ENCODE measurements around the gene TEX29. TPM values are rescaled to one million over a fixed set of nuclear protein-coding genes. Genes with fewer than 3 reads are reported as not detected.

Gene TEX29
- total and polyA plus RNA-seq, 10 of the 15 experiments (the other 5 are each of a cell fraction or from before 2014, with no cell fraction given): 0.14 to 0.30 (median 0.22) TPM; not detected in 7

DNA sequence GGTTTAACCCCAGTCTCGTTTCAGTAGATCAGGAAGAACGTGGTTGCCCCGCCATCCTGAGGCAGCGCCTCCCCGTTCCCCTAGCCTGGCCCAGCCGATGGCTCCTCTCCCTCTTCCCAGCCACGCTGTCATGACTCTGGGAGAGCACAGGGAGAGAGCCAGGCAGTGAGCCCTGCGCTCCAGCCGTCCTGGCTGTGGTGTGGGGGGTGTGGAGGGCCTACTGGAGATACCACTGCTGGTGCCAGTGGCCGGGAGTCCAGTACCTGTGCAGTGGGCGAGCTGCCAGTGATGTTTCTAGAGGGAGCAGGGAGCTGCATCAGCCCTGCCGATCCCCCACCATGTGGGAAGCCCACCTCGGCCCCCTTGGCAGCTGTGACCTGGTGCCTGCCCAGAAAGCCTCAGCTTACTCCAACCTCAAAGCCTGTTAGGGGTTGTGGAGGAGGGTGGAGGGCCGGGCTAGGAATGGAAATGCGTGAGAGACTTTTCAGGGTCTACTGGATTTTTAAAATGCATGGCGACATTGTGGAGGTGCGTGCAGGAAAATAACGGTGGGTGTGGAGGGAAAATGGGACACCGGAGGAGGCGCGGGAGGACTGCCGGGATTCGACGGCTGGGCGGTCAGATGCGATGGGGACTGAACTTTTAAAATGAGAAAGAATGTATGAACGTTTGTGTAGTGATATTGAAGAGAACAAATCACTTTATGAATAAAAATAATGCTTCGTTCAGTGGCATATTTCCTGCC lies 4.9 kb downstream of the TEX29 start:
- ChIA-PET SMC1A (ENCODE audit: uncharacterized antibody, unreplicated experiment) (no interaction called here), RAD21 (ENCODE audit: unreplicated experiment) (no interaction called here), CTCF (no interaction called here), POLR2A (no interaction called here)
- DNase-seq (ENCODE audit: low read depth, low spot score): no peak
- in situ Hi-C loops (cut with MboI) (no loop called here), intact Hi-C loops (cut with micrococcal nuclease; ENCODE audit: unreplicated experiment) (no loop called here)
- Histone ChIP-seq H3K36me3 (ENCODE audit: control insufficient read depth in 2 of 2, insufficient read depth in 2 of 2, low read length in 1 of 2) (no peaks in the 10 kb centered on the region), H4K20me1 (ENCODE audit: control insufficient read depth, insufficient read depth) (no peaks in the 10 kb centered on the region), H3K9ac (ENCODE audit: control insufficient read depth, insufficient read depth, low read length) (no peak overlapping the region), H3K79me2 (ENCODE audit: control insufficient read depth, insufficient read depth, low read length) (no peaks in the 10 kb centered on the region), H3K4me2 (ENCODE audit: control insufficient read depth, insufficient read depth) (no peak overlapping the region), H3K4me1 (ENCODE audit: control insufficient read depth, insufficient read depth, low read length) (no peaks in the 10 kb centered on the region; the same call in 1 of the 2 replicates), H3K9me3 (replicated peaks; ENCODE audit: control insufficient read depth, insufficient read depth, low read length) (no peaks in the 10 kb centered on the region), H3K27me3 (replicated peaks in 1 of 2; ENCODE audit: control insufficient read depth in 2 of 2, insufficient read depth in 2 of 2, low read length in 1 of 2) (no peaks in the 10 kb centered on the region), H3K27ac (ENCODE audit: control insufficient read depth, insufficient read depth) (no peak overlapping the region), H2AFZ (ENCODE audit: control insufficient read depth, low read depth, low read length) (no peak overlapping the region), H3K4me3 (no peak overlapping the region)
- no peak for ATAC-seq
- FAIRE-seq: no peak
- TF ChIP-seq TARDBP (IDR thresholded peaks at IDR 0.05; ENCODE audit: borderline replicate concordance) (no peak), NFYB (IDR thresholded peaks at IDR 0.05; ENCODE audit: insufficient read depth, low read depth, low read length) (no peak), USF1 (IDR thresholded peaks at IDR 0.05; ENCODE audit: borderline replicate concordance, extremely low read length, insufficient read depth, low read depth, low read length) (no peak), RBBP5 (conservative IDR thresholded peaks at IDR 0.05) (no peak), CBX5 (IDR thresholded peaks at IDR 0.05; ENCODE audit: low read depth) (no peak), POU2F2 (IDR thresholded peaks at IDR 0.05; ENCODE audit: borderline replicate concordance, low read depth, low read length) (no peak), GATAD2B (conservative IDR thresholded peaks at IDR 0.05; ENCODE audit: low read depth) (no peak), EP300 (IDR thresholded peaks at IDR 0.05; ENCODE audit: borderline replicate concordance in 1 of 2, control insufficient read depth in 1 of 2, low read depth in 2 of 2, low read length in 2 of 2) (no peak), NKRF (conservative IDR thresholded peaks at IDR 0.05) (no peak), HDGF (IDR thresholded peaks at IDR 0.05) (no peak), FOXM1 (IDR thresholded peaks at IDR 0.05; ENCODE audit: low read depth, low read length) (no peak), POLR2A (IDR thresholded peaks at IDR 0.05; ENCODE audit: low read depth, low read length) (no peak)
- TF ChIP-seq, protein P1, sequence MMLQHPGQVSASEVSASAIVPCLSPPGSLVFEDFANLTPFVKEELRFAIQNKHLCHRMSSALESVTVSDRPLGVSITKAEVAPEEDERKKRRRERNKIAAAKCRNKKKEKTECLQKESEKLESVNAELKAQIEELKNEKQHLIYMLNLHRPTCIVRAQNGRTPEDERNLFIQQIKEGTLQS (IDR thresholded peaks at IDR 0.05; ENCODE audit: borderline replicate concordance, extremely low read depth, low read depth, low read length): no peak
- TF ChIP-seq, protein P2, sequence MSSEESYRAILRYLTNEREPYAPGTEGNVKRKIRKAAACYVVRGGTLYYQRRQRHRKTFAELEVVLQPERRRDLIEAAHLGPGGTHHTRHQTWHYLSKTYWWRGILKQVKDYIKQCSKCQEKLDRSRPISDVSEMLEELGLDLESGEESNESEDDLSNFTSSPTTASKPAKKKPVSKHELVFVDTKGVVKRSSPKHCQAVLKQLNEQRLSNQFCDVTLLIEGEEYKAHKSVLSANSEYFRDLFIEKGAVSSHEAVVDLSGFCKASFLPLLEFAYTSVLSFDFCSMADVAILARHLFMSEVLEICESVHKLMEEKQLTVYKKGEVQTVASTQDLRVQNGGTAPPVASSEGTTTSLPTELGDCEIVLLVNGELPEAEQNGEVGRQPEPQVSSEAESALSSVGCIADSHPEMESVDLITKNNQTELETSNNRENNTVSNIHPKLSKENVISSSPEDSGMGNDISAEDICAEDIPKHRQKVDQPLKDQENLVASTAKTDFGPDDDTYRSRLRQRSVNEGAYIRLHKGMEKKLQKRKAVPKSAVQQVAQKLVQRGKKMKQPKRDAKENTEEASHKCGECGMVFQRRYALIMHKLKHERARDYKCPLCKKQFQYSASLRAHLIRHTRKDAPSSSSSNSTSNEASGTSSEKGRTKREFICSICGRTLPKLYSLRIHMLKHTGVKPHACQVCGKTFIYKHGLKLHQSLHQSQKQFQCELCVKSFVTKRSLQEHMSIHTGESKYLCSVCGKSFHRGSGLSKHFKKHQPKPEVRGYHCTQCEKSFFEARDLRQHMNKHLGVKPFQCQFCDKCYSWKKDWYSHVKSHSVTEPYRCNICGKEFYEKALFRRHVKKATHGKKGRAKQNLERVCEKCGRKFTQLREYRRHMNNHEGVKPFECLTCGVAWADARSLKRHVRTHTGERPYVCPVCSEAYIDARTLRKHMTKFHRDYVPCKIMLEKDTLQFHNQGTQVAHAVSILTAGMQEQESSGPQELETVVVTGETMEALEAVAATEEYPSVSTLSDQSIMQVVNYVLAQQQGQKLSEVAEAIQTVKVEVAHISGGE (CRISPR knock-in tag; IDR thresholded peaks at IDR 0.05): no peak
- 71% methylated on average over 28 of the region's 28 CpGs for WGBS (ENCODE audit: insufficient coverage, insufficient replicate concordance, low lambda C conversion rate, missing lambda C conversion rate)
- no TSS peak for BruUV-seq (replicated peaks)

All from GM12878 (cell line).